Measurements from ENCODE around the gene CCND1. TPM values are rescaled to one million over a fixed set of nuclear protein-coding genes. Genes with fewer than 3 reads are reported as not detected.

CCND1 gene
- total and polyA plus RNA-seq, 9 of the 15 experiments (the other 6 are each of a cell fraction or from before 2014, with no cell fraction given): 0.04 to 23.3 (median 3.8) TPM

- no peak for ATAC-seq
- WGBS (ENCODE audit: insufficient coverage, low coverage, missing lambda C conversion rate): 66% methylated on average over 32 of the region's 38 CpGs
- no peaks in the 10 kb centered on the region for H3K9me3 ChIP-seq (replicated peaks; ENCODE audit: control insufficient read depth, insufficient read depth, low read depth, low read length)
- DNase-seq (ENCODE audit: extremely low read depth in 1 of 4, low spot score in 3 of 4): no peak
- H3K4me3 ChIP-seq: no peak overlapping the region
- H3K9ac ChIP-seq (ENCODE audit: insufficient read depth in 1 of 2, low read depth in 2 of 2, low read length in 2 of 2): peak overlapping the region in 1 of 2 experiments; percentile 58; a peak in 1 of 4 replicates
- TF ChIP-seq CBX1 (IDR thresholded peaks at IDR 0.05; ENCODE audit: low read depth) (no peak), BRCA1 (IDR thresholded peaks at IDR 0.05) (no peak), BRCA1 (CRISPR knock-in tag; IDR thresholded peaks at IDR 0.05) (no peak), RFX1 (IDR thresholded peaks at IDR 0.05) (no peak), KDM1A (IDR thresholded peaks at IDR 0.05) (no peak), POLR2G (IDR thresholded peaks at IDR 0.05; ENCODE audit: low read depth, low read length) (peak; percentile 19; the same call in 1 of the 2 replicates)
- no peak overlapping the region for H3K4me2 ChIP-seq (ENCODE audit: insufficient read depth, low read length)
- intact Hi-C loops (cut with micrococcal nuclease): no loop called here
- no peak overlapping the region for H2AFZ ChIP-seq (ENCODE audit: low read depth, low read length)
- peaks cover 0 to 28% of the 10 kb centered on the region in 2 experiments; a peak in 2 of 5 replicates for H3K4me1 ChIP-seq (replicated peaks in 1 of 2; ENCODE audit: control insufficient read depth in 2 of 2, insufficient read depth in 2 of 2, low read length in 2 of 2)
- H3K9me1 ChIP-seq (ENCODE audit: control insufficient read depth, insufficient read depth, low read length): no peaks in the 10 kb centered on the region
- H3K36me3 ChIP-seq (ENCODE audit: control insufficient read depth, insufficient read depth, low read length): no peaks in the 10 kb centered on the region
- H3K27ac ChIP-seq (ENCODE audit: extremely low read depth, low read depth, low read length): no peak overlapping the region
- peaks cover 0 to 11% of the 10 kb centered on the region in 2 experiments; a peak in 3 of 5 replicates for H3K27me3 ChIP-seq (ENCODE audit: control insufficient read depth in 2 of 2, insufficient read depth in 2 of 2, low read length in 2 of 2)
- BruUV-seq (replicated peaks): no TSS peak
- no peaks in the 10 kb centered on the region for H4K20me1 ChIP-seq (replicated peaks; ENCODE audit: control insufficient read depth, insufficient read depth, low read length)
- FAIRE-seq: no peak
- ChIA-PET POLR2A (no interaction called here), CTCF (ENCODE audit: low intra/inter-chr PET ratio) (no interaction called here)
- H3K79me2 ChIP-seq (ENCODE audit: control insufficient read depth, insufficient read depth, low read length): no peaks in the 10 kb centered on the region
- in situ Hi-C loops (cut with MboI): loop anchor here (25.0 kb wide), 2 partner anchors 817 to 1017 kb away; partner anchors contain the start of gene CPT1A
These were observed 13.2 kb downstream of the CCND1 start for GRCh38 chr11:69654001-69654659.
